Measurements from ENCODE around the gene CFAP74. TPM values are rescaled to one million over a fixed set of nuclear protein-coding genes. Genes with fewer than 3 reads are reported as not detected.

The CFAP74 gene
- total RNA-seq, 1 donor: not detected

DNA sequence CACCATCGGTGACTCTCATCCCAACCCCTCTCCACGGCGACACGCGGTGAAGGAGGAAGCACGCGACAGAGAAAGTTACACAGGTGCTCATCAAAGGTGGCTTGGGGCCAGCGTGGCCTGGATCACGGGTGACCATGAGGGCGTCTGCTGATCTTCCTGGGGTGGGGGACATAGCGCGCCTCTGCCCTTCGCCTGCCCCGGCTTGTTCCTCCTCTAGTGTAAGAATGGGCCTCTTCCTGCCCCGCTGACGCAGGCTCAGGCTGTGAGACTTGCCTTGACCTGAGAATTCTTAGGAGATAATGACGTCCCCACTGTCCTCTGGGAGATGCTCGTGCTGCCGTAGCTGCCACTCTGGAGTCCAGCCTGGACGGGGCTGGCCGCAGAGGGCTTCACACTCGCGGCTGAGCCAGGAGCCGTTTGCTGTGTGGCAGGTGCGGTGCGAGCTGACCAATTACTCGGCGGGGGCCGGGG lies 45.5 kb downstream of the CFAP74 start:
- TF ChIP-seq CTCF (IDR thresholded peaks at IDR 0.05; ENCODE audit: insufficient read depth, low read length): no peak
- DNase-seq (ENCODE audit: low read depth): no peak
- H3K4me3 ChIP-seq (ENCODE audit: low read depth, low read length): no peak overlapping the region

DNA sequence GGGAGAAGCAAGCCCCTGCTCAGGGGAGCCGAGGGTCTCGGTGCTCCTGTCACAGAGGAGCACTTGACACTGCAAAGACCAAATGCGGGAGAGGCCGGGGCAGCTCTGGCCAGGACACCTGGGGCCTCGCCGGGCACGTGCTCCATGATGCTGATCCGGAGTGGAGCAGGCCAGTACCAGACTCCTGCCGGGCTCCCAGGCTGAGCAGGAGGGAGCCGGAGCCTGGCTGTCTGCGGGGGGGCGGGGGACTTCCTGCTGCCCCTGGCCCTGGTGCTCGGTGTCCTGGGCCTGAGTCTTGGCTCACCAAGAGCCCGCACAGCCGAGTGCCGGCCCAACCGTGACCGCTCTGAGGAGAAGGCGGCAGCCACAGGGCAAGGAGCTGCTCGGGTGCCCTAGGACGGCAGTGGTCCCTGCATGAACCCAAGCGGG lies 46.0 kb downstream of the CFAP74 start:
- DNase-seq (ENCODE audit: low read depth): no peak
- no peak overlapping the region for H3K4me3 ChIP-seq (ENCODE audit: low read depth, low read length)
- no peak for TF ChIP-seq CTCF (IDR thresholded peaks at IDR 0.05; ENCODE audit: insufficient read depth, low read length)

- TF ChIP-seq CTCF (IDR thresholded peaks at IDR 0.05; ENCODE audit: insufficient read depth, low read length): no peak
- DNase-seq (ENCODE audit: low read depth): no peak
- no peak overlapping the region for H3K4me3 ChIP-seq (ENCODE audit: low read depth, low read length)
Observed at GRCh38 chr1:1956586-1957532, 46.7 kb downstream of the CFAP74 start.

- TF ChIP-seq CTCF (IDR thresholded peaks at IDR 0.05; ENCODE audit: insufficient read depth, low read length): no peak
- DNase-seq (ENCODE audit: low read depth): no peak
- no peak overlapping the region for H3K4me3 ChIP-seq (ENCODE audit: low read depth, low read length)
Observed at GRCh38 chr1:1956101-1956500, 47.5 kb downstream of the CFAP74 start.

DNA sequence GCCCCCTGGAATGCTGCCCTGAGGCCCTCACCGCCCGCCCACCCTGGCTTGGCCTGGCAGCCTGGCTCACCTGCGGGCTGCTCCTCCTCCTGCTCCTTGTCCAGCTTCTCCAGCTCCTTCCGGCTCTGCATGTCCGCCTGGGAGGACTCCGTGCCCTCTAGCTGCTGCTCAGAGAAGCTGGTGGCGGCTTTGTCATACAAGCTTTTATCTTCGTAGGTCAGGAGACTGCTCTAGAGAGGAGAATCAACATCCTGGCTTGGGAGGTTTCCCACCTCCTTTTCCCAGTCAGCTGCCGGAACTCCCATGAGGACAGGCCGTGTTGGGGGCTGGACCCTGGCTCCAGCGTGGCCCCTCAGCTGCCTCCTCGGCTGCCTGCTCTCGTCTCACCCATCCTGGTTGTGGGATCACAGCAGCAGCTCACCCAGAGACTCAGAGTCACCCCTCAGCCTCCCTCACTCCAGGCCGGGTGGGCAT lies 47.9 kb downstream of the CFAP74 start:
- no peak overlapping the region for H3K4me3 ChIP-seq (ENCODE audit: low read depth, low read length)
- DNase-seq (ENCODE audit: low read depth): no peak
- no peak for TF ChIP-seq CTCF (IDR thresholded peaks at IDR 0.05; ENCODE audit: insufficient read depth, low read length)

DNA sequence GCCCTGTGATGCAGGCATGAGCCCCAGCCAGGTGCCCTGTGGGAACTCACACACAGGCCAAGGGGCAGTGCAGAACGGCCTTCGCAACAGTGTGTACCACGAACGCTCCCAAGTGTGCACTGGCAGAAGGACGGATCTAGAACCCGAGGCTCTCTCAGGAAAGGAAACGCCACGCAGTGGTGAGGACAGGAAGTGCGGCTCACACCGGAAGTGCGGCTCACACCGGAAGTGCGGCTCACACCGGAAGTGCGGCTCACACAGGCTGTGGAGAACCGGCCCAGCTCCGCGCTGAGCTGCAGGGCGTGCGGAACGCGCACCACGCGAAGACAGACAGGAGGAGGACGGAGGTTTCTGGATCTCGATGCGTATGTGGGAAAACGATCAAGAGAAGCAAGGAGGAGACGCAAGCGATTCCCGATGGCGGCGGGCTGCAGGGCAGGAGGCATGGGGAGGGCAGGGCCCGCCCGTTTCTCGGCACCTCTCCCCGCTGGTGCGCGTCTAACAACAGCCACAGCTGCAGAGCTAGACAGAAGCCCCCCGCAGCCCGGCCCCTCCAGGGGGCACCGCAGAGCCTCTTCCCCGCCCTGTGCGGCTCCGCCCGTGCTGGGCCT lies 48.6 kb downstream of the CFAP74 start:
- no peak for DNase-seq (ENCODE audit: low read depth)
- peak; percentile 5 for TF ChIP-seq CTCF (IDR thresholded peaks at IDR 0.05; ENCODE audit: insufficient read depth, low read length)
- no peak overlapping the region for H3K4me3 ChIP-seq (ENCODE audit: low read depth, low read length)
